Ovary (tissue), 3 donors: Measurements from ENCODE around the gene FAT1.

ENCODE experiments used
- CTCF ChIP-seq, 3 donors: fragments of 450-650 bp in 2 of 3; fragments of 200-600 bp in 1 of 3; IDR thresholded peaks; one replicate each; pipeline versions ENCODE4 v1.5.1 to v1.8.0; 2016 to 2022; ENCODE audit warnings: antibody characterized with exemption in 3 of 3, mild to moderate bottlenecking in 1 of 3
- EP300 ChIP-seq: sonication (generic); formaldehyde crosslinking; IDR thresholded peaks from one replicate; pipeline ENCODE4 v1.6.1; 2017; ENCODE audit warnings: antibody characterized with exemption
- POLR2A ChIP-seq: fragments of 450-650 bp; IDR thresholded peaks from one replicate; pipeline ENCODE4 v1.6.1; 2017; ENCODE audit warnings: antibody characterized with exemption, mild to moderate bottlenecking, moderate library complexity
- donor health status: DM: no; HTN: no; CAD: no.

GRCh38 chr4:186698028-186698427 lies 25.6 kb downstream of the FAT1 start:
- TF ChIP-seq CTCF (IDR thresholded peaks at IDR 0.05) (no peak), EP300 (no peak), POLR2A (no peak)
